Brain microvascular endothelial cell (primary cell): ENCODE measurements around the gene GPR161.

Source experiments
- DNase-seq: peaks from one replicate; pipeline ENCODE4 v3.0.0-alpha.2; 2020
- H3K27ac ChIP-seq: fragments of 250-450 bp; sonication (Bioruptor Pico); 2 replicates; pipeline ENCODE4 v1.5.1; 2020; ENCODE audit warnings: mild to moderate bottlenecking, moderate library complexity
- H3K27me3 ChIP-seq: fragments of 250-450 bp; sonication (Bioruptor Pico); replicated peaks from 2 replicates; pipeline ENCODE4 v1.5.1; 2020; ENCODE audit warnings: mild to moderate bottlenecking
- H3K36me3 ChIP-seq: fragments of 250-450 bp; sonication (Bioruptor Pico); replicated peaks from 2 replicates; pipeline ENCODE4 v1.5.1; 2020; ENCODE audit warnings: mild to moderate bottlenecking
- H3K4me3 ChIP-seq: 2 replicates; pipeline ENCODE4 v1.5.1; 2011; ENCODE audit warnings: low read depth, mild to moderate bottlenecking, control low read depth, low read length, moderate library complexity
- CTCF ChIP-seq: IDR thresholded peaks from 2 replicates; pipeline ENCODE4 v1.5.1; 2011; ENCODE audit warnings: low read depth, mild to moderate bottlenecking, moderate library complexity, low read length, control low read depth, inconsistent platforms; ENCODE audit errors: missing control alignments
- in situ Hi-C: cut with HindIII; loops from 2 replicates; pipeline ENCODE4 v1.10.0; 2017; ENCODE audit warnings: low sequenced_read_pairs, low pct_ligation_motif_present

The GPR161 gene

GRCh38 chr1:168101336-168101735, 35.4 kb downstream of the GPR161 start:
- TF ChIP-seq CTCF = no peak
- Histone ChIP-seq H3K27me3 (no peaks in the 10 kb centered on the region), H3K4me3 (no peak overlapping the region), H3K27ac (no peak overlapping the region), H3K36me3 (no peaks in the 10 kb centered on the region)
- in situ Hi-C loops = no loop called here
- DNase-seq = no peak

- no peak for DNase-seq
- in situ Hi-C loops = no loop called here
- Histone ChIP-seq H3K27me3 (no peaks in the 10 kb centered on the region), H3K36me3 (no peaks in the 10 kb centered on the region), H3K27ac (no peak overlapping the region), H3K4me3 (no peak overlapping the region)
- TF ChIP-seq CTCF = no peak
These were observed 36.3 kb downstream of the GPR161 start for GRCh38 chr1:168100315-168101002.

GRCh38 chr1:168099337-168099801, 37.4 kb downstream of the GPR161 start:
- Histone ChIP-seq H3K36me3 (no peaks in the 10 kb centered on the region), H3K4me3 (no peak overlapping the region), H3K27me3 (no peaks in the 10 kb centered on the region), H3K27ac (no peak overlapping the region)
- no peak for TF ChIP-seq CTCF
- no peak for DNase-seq
- in situ Hi-C loops = no loop called here

GRCh38 chr1:168098534-168099320, 38.0 kb downstream of the GPR161 start:
- H3K4me3 ChIP-seq = no peak overlapping the region
- no peak overlapping the region for H3K27ac ChIP-seq
- no peak for TF ChIP-seq CTCF
- no peaks in the 10 kb centered on the region for H3K36me3 ChIP-seq
- in situ Hi-C loops = no loop called here
- H3K27me3 ChIP-seq = no peaks in the 10 kb centered on the region
- no peak for DNase-seq

GRCh38 chr1:168097921-168098528, 38.7 kb downstream of the GPR161 start:
- no peak for TF ChIP-seq CTCF
- DNase-seq = no peak
- no peak overlapping the region for H3K4me3 ChIP-seq
- no peaks in the 10 kb centered on the region for H3K27me3 ChIP-seq
- no peaks in the 10 kb centered on the region for H3K36me3 ChIP-seq
- no peak overlapping the region for H3K27ac ChIP-seq
- in situ Hi-C loops = no loop called here
